GM21447 (cell line): ENCODE data around the gene WRAP73.
A peak's percentile ranks its signal among the peaks of the same experiment; 100 is the strongest.

Source experiments
- ATAC-seq: cut with Tn5 transposase; IDR thresholded peaks from one replicate; pipeline ENCODE4 v1.9.1; 2021; ENCODE audit not compliant: unreplicated experiment

Gene WRAP73

GRCh38 chr1:3649342-3650247, at the start of gene WRAP73:
Gene WRAP73, minus strand, starts transcription at chr1:3650103. Its CDS starts 104 bp downstream, at chr1:3649999.
- ATAC-seq = peak; percentile 79

GRCh38 chr1:3699596-3699995, 49.7 kb upstream of the WRAP73 start:
- ATAC-seq = no peak

- no peak for ATAC-seq
These were observed 48.9 kb upstream of the WRAP73 start for GRCh38 chr1:3698660-3699408.

- ATAC-seq = no peak
These were observed 47.9 kb upstream of the WRAP73 start for GRCh38 chr1:3697810-3698209.

- no peak for ATAC-seq
These were observed 47.2 kb upstream of the WRAP73 start for GRCh38 chr1:3697104-3697503.

GRCh38 chr1:3696689-3697088, 46.8 kb upstream of the WRAP73 start:
- no peak for ATAC-seq

GRCh38 chr1:3695326-3696217, 45.7 kb upstream of the WRAP73 start:
- ATAC-seq = no peak

GRCh38 chr1:3693321-3693720, 43.4 kb upstream of the WRAP73 start:
- no peak for ATAC-seq

- ATAC-seq = no peak
These were observed 42.7 kb upstream of the WRAP73 start for GRCh38 chr1:3692598-3692997.

GRCh38 chr1:3691421-3692204, 41.7 kb upstream of the WRAP73 start:
- ATAC-seq = no peak

GRCh38 chr1:3690282-3691065, 40.6 kb upstream of the WRAP73 start:
- no peak for ATAC-seq

- no peak for ATAC-seq
These were observed 39.3 kb upstream of the WRAP73 start for GRCh38 chr1:3689138-3689750.

- ATAC-seq = no peak
These were observed 38.6 kb upstream of the WRAP73 start for GRCh38 chr1:3688356-3689137.

- ATAC-seq = no peak
These were observed 37.6 kb upstream of the WRAP73 start for GRCh38 chr1:3687504-3687903.

GRCh38 chr1:3685906-3686305, 36.0 kb upstream of the WRAP73 start:
- ATAC-seq = no peak

GRCh38 chr1:3685222-3685621, 35.3 kb upstream of the WRAP73 start:
- no peak for ATAC-seq

GRCh38 chr1:3683992-3684391, 34.1 kb upstream of the WRAP73 start:
- ATAC-seq = no peak

- no peak for ATAC-seq
These were observed 33.3 kb upstream of the WRAP73 start for GRCh38 chr1:3683197-3683596.
